ENCODE data around the gene TRIO.

TRIO gene

DNA sequence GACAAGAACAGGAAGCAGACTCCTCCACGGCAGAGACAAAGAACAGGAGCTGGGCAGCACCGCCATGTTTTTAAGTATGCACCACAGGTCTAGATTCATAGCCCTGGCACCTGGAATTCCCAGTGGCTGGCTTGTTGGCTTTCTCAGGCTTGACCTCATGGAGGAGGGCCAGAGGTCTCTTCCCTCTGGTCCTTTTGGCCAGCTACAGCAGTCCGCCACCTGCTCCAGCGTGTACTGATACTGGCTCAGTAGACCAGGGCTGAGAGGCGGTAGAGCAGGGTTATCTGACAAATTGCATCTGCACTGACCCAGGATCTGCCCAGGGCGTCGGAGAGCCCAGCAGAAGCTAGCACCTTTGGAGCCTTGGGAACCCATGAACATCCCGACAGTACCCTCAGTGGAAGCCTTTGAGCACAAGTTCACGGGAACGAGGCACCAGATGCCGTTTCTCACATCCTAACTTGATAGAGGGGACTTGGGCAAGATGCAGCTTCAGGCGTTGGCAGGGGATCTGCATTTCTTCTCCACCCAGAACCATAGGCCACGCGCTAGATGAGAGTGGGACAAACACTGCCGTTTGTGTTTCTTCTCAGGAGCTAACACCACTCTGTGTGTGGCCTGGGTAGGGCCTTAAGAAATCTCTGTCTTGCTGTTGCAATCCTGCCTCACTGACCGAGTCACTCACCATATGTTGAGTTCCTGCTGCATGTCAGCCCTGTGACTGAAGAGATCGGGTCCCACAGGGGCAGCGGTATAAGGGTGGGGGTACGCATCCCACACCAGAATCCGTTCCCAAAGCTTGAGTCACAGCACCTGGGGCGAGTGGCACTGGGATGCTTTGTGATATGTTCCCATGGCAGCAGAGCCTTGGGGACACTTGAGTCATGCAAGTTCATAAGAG is 348.1 kb downstream of the TRIO start:
- no peak for TF ChIP-seq CTCF (IDR thresholded peaks at IDR 0.05)
- intact Hi-C loops (cut with DNase I; ENCODE audit: low total_unique reads) = no loop called here
- Histone ChIP-seq H3K27me3 (no peaks in the 10 kb centered on the region), H3K27ac (no peak overlapping the region), H3K36me3 (peaks cover 63 to 100% (median 88%) of the 10 kb centered on the region in 3 donors), H3K4me3 (no peak overlapping the region), H3K9me3 (no peaks in the 10 kb centered on the region), H3K4me1 (no peaks in the 10 kb centered on the region)
- no peak for DNase-seq

GRCh38 chr5:14492331-14492964 is 349.3 kb downstream of the TRIO start:
- no peak overlapping the region for H3K27ac ChIP-seq
- no peak for TF ChIP-seq CTCF (IDR thresholded peaks at IDR 0.05)

GRCh38 chr5:14495301-14495700 is 352.2 kb downstream of the TRIO start:
- H3K27ac ChIP-seq = no peak overlapping the region
- DNase-seq = no peak
- H3K36me3 ChIP-seq = peaks cover 83 to 100% (median 92%) of the 10 kb centered on the region in 3 donors
- no peak overlapping the region for H3K4me3 ChIP-seq
- H3K4me1 ChIP-seq = no peaks in the 10 kb centered on the region
- H3K27me3 ChIP-seq = no peaks in the 10 kb centered on the region
- intact Hi-C loops (cut with DNase I; ENCODE audit: low total_unique reads) = no loop called here
- TF ChIP-seq CTCF (IDR thresholded peaks at IDR 0.05) = no peak
- no peaks in the 10 kb centered on the region for H3K9me3 ChIP-seq

More at GRCh38 chr5:14492331-14492964, 349.3 kb downstream of the TRIO start:
- Histone ChIP-seq H3K4me3 (no peak overlapping the region), H3K9me3 (no peaks in the 10 kb centered on the region), H3K4me1 (no peaks in the 10 kb centered on the region), H3K36me3 (peaks cover 67 to 100% (median 91%) of the 10 kb centered on the region in 3 donors), H3K27me3 (no peaks in the 10 kb centered on the region)
- intact Hi-C loops (cut with DNase I; ENCODE audit: low total_unique reads) = no loop called here
- DNase-seq = no peak

DNA sequence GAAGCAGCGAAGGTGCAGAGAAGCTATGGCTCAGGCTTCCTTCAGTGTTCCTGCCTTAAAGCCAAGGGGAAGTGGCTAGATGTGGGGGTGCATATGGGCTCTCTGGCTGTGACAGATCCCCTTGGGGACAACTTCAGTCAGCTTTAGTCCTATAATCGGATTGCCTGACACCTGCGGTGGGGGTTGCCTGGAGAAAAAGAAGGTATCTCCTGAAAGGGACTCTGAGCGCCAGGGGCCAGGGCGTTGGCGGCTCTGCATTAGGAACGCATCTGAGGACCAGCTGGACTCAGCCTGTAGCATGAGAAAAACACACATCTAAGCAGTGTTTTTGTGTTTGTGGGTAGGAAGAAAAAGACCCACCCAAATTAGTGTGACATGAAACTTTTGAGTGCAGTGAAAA is 354.2 kb downstream of the TRIO start:
- no peak for DNase-seq
- H3K4me1 ChIP-seq = no peaks in the 10 kb centered on the region
- TF ChIP-seq CTCF (IDR thresholded peaks at IDR 0.05) = no peak
- peaks cover 80 to 97% (median 82%) of the 10 kb centered on the region in 3 donors for H3K36me3 ChIP-seq
- no peaks in the 10 kb centered on the region for H3K9me3 ChIP-seq
- intact Hi-C loops (cut with DNase I; ENCODE audit: low total_unique reads) = no loop called here
- no peak overlapping the region for H3K4me3 ChIP-seq
- H3K27ac ChIP-seq = no peak overlapping the region
- H3K27me3 ChIP-seq = no peaks in the 10 kb centered on the region

DNA sequence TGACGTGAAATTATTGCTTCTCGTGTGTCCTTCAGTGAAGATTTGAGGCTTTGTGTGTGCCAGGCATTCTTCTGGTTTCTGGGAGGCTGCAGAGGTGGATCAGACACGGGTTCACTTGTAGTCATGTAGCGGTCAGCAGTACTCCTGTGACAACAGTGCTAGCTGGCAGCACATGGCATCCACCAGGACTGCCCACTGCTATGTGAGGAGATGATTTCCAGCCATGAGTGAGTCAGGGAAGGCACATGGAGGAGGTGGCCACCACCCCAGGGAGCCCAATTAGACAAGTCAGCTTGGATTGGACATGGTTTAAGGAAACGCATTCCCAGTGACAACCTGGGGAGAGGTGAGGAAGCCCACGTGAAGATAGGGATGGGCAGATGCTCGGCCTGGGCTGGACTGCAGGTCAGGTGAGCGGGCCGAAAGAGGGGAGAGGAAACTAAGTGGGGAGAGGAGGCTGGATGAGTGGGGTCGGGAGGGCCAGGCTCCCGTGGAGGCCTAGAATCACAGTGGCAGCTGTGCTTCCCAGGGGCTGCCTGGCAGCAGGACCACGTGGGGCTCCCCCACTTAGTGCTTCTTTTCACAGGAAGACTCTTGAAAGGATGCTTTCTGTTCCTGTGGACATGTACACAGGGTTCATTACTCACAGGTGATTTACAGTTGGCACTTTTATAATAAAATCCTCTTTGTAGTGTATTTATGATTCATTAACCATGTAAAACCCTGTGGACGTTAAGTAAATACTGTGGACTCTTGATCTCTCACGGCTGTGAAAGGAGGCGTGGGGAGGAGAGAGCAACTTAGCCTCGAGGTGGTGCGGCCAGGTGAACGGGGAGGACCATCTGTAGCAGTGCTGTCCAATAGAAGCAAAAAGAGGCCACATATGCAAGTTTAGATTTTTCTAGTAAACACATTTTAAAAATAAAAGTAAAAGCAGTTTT is 358.5 kb downstream of the TRIO start:
- no peaks in the 10 kb centered on the region for H3K4me1 ChIP-seq
- peaks cover 76 to 97% (median 86%) of the 10 kb centered on the region in 3 donors for H3K36me3 ChIP-seq
- H3K27me3 ChIP-seq = no peaks in the 10 kb centered on the region
- no peak overlapping the region for H3K27ac ChIP-seq
- intact Hi-C loops (cut with DNase I; ENCODE audit: low total_unique reads) = no loop called here
- TF ChIP-seq CTCF (IDR thresholded peaks at IDR 0.05) = no peak
- H3K4me3 ChIP-seq = no peak overlapping the region
- no peaks in the 10 kb centered on the region for H3K9me3 ChIP-seq
- no peak for DNase-seq
